Neural cell (in vitro differentiated cells): ENCODE data around the gene RACK1. TPM values are rescaled to one million over a fixed set of nuclear protein-coding genes. Genes with fewer than 3 reads are reported as not detected.

ENCODE experiments used
- H2AFZ ChIP-seq: fragments of 200-600, 300-800 bp; sonication (generic), shearing (Covaris generic); 2 replicates; pipeline ENCODE4 v1.6.0; 2014; ENCODE audit warnings: low read depth, mild to moderate bottlenecking, antibody characterized with exemption, low read length, moderate library complexity
- H3F3A ChIP-seq: fragments of 200-600 bp; shearing (Covaris generic); 2 replicates; pipeline ENCODE4 v1.6.1; 2016; ENCODE audit warnings: mild to moderate bottlenecking, moderate library complexity, mixed read lengths, antibody characterized with exemption, low read length; ENCODE audit not compliant: insufficient read depth, poor library complexity, severe bottlenecking
- H3K27ac ChIP-seq: fragments of 200-600, 300-800 bp; sonication (generic), shearing (Covaris generic); 2 replicates; pipeline ENCODE4 v1.5.1; 2014; ENCODE audit warnings: mild to moderate bottlenecking, low read length, moderate library complexity
- H3K27me3 ChIP-seq: fragments of 300-800, 200-600 bp; sonication (generic), shearing (Covaris generic); 2 replicates; pipeline ENCODE4 v1.6.0; 2014; ENCODE audit warnings: mild to moderate bottlenecking, low read depth, low read length, moderate library complexity; ENCODE audit not compliant: insufficient read depth
- H3K36me3 ChIP-seq: fragments of 300-800, 200-600 bp; sonication (generic), shearing (Covaris generic); 2 replicates; pipeline ENCODE4 v1.5.1; 2014; ENCODE audit warnings: mild to moderate bottlenecking, antibody characterized with exemption, low read length, moderate library complexity; ENCODE audit not compliant: insufficient read depth
- H3K4me2 ChIP-seq: fragments of 300-800, 200-600 bp; sonication (generic), shearing (Covaris generic); 2 replicates; pipeline ENCODE4 v1.6.0; 2014; ENCODE audit warnings: mild to moderate bottlenecking, low read length
- H3K4me3 ChIP-seq: fragments of 300-800, 200-600 bp; sonication (generic), shearing (Covaris generic); 2 replicates; pipeline ENCODE4 v1.5.1; 2014; ENCODE audit warnings: mild to moderate bottlenecking, low read length, moderate library complexity
- H3K79me2 ChIP-seq: fragments of 200-600 bp; shearing (Covaris generic); replicated peaks from 2 replicates; pipeline ENCODE4 v1.6.0; 2014; ENCODE audit warnings: mild to moderate bottlenecking, low read length, moderate library complexity; ENCODE audit not compliant: insufficient read depth
- H3K9ac ChIP-seq: fragments of 300-800, 200-600 bp; sonication (generic), shearing (Covaris generic); 2 replicates; pipeline ENCODE4 v1.6.1; 2016; ENCODE audit warnings: mild to moderate bottlenecking, low read length, mixed read lengths
- H3K9me2 ChIP-seq: fragments of 200-600 bp; shearing (Covaris generic); 2 replicates; pipeline ENCODE4 v1.6.1; 2016; ENCODE audit warnings: mild to moderate bottlenecking, low read length, mixed read lengths; ENCODE audit not compliant: insufficient read depth
- H3K9me3 ChIP-seq: fragments of 200-600, 300-800 bp; sonication (generic), shearing (Covaris generic); 2 replicates; pipeline ENCODE4 v1.6.1; 2016; ENCODE audit warnings: mild to moderate bottlenecking, mixed run types, low read length, moderate library complexity, mixed read lengths
- H4K20me1 ChIP-seq: fragments of 200-600 bp; shearing (Covaris generic); 2 replicates; pipeline ENCODE4 v1.6.1; 2016; ENCODE audit warnings: mild to moderate bottlenecking, mixed run types; ENCODE audit not compliant: insufficient read depth
- EP300 ChIP-seq: fragments of 450-650 bp; conservative IDR thresholded peaks from 2 replicates; pipeline ENCODE4 v1.6.1; 2014; ENCODE audit warnings: antibody characterized with exemption, mild to moderate bottlenecking, moderate library complexity; ENCODE audit not compliant: poor library complexity, severe bottlenecking
- EZH2 ChIP-seq: fragments of 200-600, 300-800 bp; shearing (Covaris generic), sonication (generic); IDR thresholded peaks from 2 replicates; pipeline ENCODE4 v1.6.1; 2014; ENCODE audit warnings: antibody characterized with exemption, low read length, borderline replicate concordance, mild to moderate bottlenecking; ENCODE audit not compliant: insufficient read depth, poor library complexity, severe bottlenecking
- MXI1 ChIP-seq: fragments of 450-650 bp; conservative IDR thresholded peaks from 2 replicates; pipeline ENCODE4 v1.6.1; 2014; ENCODE audit warnings: antibody characterized with exemption, mild to moderate bottlenecking; ENCODE audit not compliant: poor library complexity, severe bottlenecking
- POLR2AphosphoS5 ChIP-seq: IDR thresholded peaks from 2 replicates; pipeline ENCODE4 v1.6.1; 2012
- RAD21 ChIP-seq: fragments of 450-650 bp; conservative IDR thresholded peaks from 2 replicates; pipeline ENCODE4 v1.6.1; 2014; ENCODE audit warnings: antibody characterized with exemption, mild to moderate bottlenecking, moderate library complexity
- SMC3 ChIP-seq: fragments of 450-650 bp; conservative IDR thresholded peaks from 2 replicates; pipeline ENCODE4 v1.6.1; 2014; ENCODE audit warnings: antibody characterized with exemption, mild to moderate bottlenecking, moderate library complexity; ENCODE audit not compliant: poor library complexity
- TAF1 ChIP-seq: IDR thresholded peaks from 2 replicates; pipeline ENCODE4 v1.6.1; 2012; ENCODE audit warnings: low read depth
- polyA plus RNA-seq: library from polyadenylated mRNA; depleted of rRNA; stranded (reverse); fragments of >200 nt; gene quantifications from 2 replicates; pipeline ENCODE4 v1.2.3, GENCODE V29; 2014
- TF ChIP-seq, protein P1 (sequence below): IDR thresholded peaks from 2 replicates; pipeline ENCODE4 v1.6.1; 2012; ENCODE audit warnings: borderline replicate concordance
- TF ChIP-seq, protein P2 (sequence below): fragments of 450-650 bp; IDR thresholded peaks from 2 replicates; pipeline ENCODE4 v1.5.1; 2014; ENCODE audit warnings: antibody characterized with exemption, mild to moderate bottlenecking, moderate library complexity; ENCODE audit not compliant: poor library complexity, severe bottlenecking

Gene RACK1
- polyA plus RNA-seq, 1 donor from 2014 or later: 2,178 TPM

DNA sequence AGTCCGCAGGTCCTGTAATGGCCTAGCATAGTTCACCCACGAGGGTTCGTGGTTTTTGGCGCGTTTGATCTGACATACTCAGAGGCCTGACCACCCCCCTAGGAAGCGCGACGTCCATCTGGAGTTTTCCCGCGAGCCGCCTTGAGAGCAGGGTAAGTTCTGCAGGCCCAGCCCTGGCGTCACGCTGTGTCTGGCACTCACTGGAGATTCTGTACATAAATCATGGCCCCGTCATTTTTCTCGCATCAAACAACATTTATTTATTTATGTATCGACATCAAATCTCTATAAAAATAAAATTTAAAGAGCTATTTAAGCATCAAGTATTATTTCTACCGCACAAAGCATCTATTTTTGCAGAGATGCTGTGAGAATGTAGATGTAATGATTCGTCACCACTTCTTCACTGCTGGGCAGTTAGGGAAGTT, 21.1 kb downstream of the RACK1 start:
- peak overlapping the region; percentile 96 for H3K27ac ChIP-seq
- H3K9ac ChIP-seq: peak overlapping the region; percentile 96

DNA sequence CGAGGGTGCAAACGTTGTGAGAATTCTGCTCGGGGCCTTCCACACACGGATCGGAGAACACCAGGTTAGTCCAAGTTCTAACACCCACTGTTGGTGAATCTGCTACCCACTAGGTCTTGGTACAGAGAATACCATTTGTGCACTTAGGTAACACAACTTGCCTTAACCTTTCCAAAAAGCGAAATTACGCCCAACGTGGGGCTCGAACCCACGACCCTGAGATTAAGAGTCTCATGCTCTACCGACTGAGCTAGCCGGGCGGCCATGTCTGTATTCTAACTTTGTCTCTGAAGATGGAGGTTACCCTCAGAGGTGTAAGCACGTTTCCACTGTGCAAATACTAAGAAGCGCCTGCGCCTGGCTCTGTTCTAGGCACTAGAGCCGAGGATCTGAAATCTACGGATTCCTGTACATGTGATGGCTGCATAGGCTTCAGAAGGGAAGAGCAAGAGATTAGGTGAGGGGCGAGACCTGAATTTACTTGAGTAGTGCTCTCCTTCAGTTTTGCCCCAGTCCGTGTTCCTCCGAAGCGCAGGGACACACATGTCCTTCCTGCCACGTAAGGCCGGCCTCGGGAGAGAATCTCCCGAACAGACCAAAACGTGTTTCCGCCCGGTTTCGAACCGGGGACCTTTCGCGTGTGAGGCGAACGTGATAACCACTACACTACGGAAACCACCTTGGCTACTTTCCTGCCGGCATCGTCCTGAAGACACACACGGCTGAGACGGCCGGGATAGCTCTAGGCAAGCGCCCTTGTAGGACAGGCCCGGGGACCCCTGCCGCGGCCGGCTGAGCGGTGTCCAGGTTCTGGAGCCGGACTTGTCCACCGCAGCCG, 21.7 kb downstream of the RACK1 start:
- peak overlapping the region; percentile 96 for H3K9ac ChIP-seq
- H3K4me2 ChIP-seq: peak overlapping the region; percentile 74

More for the DNA sequence above, 21.1 kb downstream of the RACK1 start:
- no peak for TF ChIP-seq RAD21
- TF ChIP-seq, protein P1, sequence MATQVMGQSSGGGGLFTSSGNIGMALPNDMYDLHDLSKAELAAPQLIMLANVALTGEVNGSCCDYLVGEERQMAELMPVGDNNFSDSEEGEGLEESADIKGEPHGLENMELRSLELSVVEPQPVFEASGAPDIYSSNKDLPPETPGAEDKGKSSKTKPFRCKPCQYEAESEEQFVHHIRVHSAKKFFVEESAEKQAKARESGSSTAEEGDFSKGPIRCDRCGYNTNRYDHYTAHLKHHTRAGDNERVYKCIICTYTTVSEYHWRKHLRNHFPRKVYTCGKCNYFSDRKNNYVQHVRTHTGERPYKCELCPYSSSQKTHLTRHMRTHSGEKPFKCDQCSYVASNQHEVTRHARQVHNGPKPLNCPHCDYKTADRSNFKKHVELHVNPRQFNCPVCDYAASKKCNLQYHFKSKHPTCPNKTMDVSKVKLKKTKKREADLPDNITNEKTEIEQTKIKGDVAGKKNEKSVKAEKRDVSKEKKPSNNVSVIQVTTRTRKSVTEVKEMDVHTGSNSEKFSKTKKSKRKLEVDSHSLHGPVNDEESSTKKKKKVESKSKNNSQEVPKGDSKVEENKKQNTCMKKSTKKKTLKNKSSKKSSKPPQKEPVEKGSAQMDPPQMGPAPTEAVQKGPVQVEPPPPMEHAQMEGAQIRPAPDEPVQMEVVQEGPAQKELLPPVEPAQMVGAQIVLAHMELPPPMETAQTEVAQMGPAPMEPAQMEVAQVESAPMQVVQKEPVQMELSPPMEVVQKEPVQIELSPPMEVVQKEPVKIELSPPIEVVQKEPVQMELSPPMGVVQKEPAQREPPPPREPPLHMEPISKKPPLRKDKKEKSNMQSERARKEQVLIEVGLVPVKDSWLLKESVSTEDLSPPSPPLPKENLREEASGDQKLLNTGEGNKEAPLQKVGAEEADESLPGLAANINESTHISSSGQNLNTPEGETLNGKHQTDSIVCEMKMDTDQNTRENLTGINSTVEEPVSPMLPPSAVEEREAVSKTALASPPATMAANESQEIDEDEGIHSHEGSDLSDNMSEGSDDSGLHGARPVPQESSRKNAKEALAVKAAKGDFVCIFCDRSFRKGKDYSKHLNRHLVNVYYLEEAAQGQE: peak; percentile 43
- Histone ChIP-seq H3K9me2 (no peaks in the 10 kb centered on the region), H3F3A (no peaks in the 10 kb centered on the region), H3K4me2 (peak overlapping the region; percentile 74), H3K79me2 (peaks cover 24% of the 10 kb centered on the region), H4K20me1 (no peaks in the 10 kb centered on the region), H3K36me3 (no peaks in the 10 kb centered on the region), H3K9me3 (no peaks in the 10 kb centered on the region), H3K27me3 (no peaks in the 10 kb centered on the region), H3K4me3 (peak overlapping the region; percentile 93), H2AFZ (peak overlapping the region; percentile 78)

More for the DNA sequence above, 21.7 kb downstream of the RACK1 start:
- Histone ChIP-seq H3K36me3 (no peaks in the 10 kb centered on the region), H3K27me3 (no peaks in the 10 kb centered on the region), H3K27ac (peak overlapping the region; percentile 96), H3K79me2 (peaks cover 21% of the 10 kb centered on the region), H3K9me2 (no peaks in the 10 kb centered on the region), H4K20me1 (no peaks in the 10 kb centered on the region), H3K9me3 (no peaks in the 10 kb centered on the region), H3F3A (no peaks in the 10 kb centered on the region), H2AFZ (peak overlapping the region; percentile 78), H3K4me3 (peak overlapping the region; percentile 93)
- TF ChIP-seq MXI1: peak; percentile 69
- TF ChIP-seq, protein P2, sequence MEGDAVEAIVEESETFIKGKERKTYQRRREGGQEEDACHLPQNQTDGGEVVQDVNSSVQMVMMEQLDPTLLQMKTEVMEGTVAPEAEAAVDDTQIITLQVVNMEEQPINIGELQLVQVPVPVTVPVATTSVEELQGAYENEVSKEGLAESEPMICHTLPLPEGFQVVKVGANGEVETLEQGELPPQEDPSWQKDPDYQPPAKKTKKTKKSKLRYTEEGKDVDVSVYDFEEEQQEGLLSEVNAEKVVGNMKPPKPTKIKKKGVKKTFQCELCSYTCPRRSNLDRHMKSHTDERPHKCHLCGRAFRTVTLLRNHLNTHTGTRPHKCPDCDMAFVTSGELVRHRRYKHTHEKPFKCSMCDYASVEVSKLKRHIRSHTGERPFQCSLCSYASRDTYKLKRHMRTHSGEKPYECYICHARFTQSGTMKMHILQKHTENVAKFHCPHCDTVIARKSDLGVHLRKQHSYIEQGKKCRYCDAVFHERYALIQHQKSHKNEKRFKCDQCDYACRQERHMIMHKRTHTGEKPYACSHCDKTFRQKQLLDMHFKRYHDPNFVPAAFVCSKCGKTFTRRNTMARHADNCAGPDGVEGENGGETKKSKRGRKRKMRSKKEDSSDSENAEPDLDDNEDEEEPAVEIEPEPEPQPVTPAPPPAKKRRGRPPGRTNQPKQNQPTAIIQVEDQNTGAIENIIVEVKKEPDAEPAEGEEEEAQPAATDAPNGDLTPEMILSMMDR: no peak
- TF ChIP-seq, protein P1: no peak
- peak; percentile 16 for TF ChIP-seq SMC3
- TF ChIP-seq EP300: peak; percentile 15
- no peak for TF ChIP-seq POLR2AphosphoS5
- TF ChIP-seq RAD21: no peak
- TF ChIP-seq EZH2: no peak
- TF ChIP-seq TAF1: no peak
